ENCODE results near the gene BBIP1.

DNA sequence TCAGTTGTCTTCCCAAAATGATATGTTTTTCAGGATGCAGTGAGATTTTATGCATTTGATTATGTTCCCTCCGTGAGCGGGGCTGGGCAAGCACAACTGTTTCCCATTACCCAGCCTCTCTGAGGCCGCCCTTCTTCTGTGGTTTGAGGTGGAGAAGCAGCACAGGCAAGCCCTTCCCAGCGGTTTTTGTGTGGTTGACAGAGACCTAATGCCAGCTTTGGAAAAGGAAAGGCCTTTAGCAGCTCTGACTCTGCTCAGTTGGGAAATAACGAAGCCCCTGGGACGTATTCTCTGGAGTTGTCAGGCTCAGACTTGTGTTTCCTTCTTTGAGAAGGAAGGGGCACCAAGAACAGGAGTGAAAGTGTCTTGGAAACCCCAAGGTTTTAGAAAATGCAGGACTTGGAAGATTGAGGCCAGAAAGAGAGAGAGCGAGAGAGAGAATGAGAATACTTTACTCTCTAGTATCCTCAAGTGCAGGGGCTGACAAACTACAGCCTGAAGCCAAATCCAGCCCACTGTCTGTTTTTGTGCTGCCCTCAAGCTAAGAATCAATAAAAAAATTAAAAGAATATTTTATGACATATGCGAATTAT lies 67.9 kb downstream of the BBIP1 start:
- TF ChIP-seq CTCF (IDR thresholded peaks at IDR 0.05; ENCODE audit: low read length) (no peak), EZH2 (IDR thresholded peaks at IDR 0.05; ENCODE audit: borderline replicate concordance, low read length) (no peak)

Data from OCI-LY1 (cell line).